DMS 273 (cell line): Measurements from ENCODE around the gene KPNA1.
"Not testable (repeated sequence)": the region's sequence is repeated elsewhere in the genome, so short reads cannot be mapped to it uniquely, and the experiment has no call there.

Experiments used
- DNase-seq: peaks from one replicate; lab custom pipeline; 2025; ENCODE audit not compliant: unreplicated experiment; lab: John Stamatoyannopoulos, UW

Gene KPNA1

GRCh38 chr3:122481390-122481789, 33.3 kb downstream of the KPNA1 start:
- DNase-seq: no peak

GRCh38 chr3:122476532-122476931, 38.2 kb downstream of the KPNA1 start:
- DNase-seq: peak; percentile 9

- DNase-seq: no peak
Measured at GRCh38 chr3:122475316-122475715, 39.4 kb downstream of the KPNA1 start.

DNA sequence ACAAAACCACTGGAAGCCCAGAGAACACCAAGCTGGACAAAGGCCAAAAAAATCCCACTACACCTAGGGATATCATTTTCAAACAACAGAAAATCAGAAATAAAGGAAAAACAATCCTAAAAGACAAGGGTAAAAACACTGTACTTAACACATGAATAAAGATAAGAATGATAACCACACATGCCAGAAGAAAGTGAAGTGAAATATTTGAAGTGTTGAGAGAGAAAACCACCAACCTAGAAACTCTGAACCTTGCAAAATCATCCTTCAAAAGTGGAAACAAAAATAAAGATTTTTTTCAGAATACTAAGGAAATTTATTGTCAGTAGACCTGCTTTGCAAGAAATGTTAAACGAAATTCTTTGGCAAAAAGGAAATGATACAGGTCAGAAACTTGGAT, 45.1 kb downstream of the KPNA1 start:
- DNase-seq: no peak

DNA sequence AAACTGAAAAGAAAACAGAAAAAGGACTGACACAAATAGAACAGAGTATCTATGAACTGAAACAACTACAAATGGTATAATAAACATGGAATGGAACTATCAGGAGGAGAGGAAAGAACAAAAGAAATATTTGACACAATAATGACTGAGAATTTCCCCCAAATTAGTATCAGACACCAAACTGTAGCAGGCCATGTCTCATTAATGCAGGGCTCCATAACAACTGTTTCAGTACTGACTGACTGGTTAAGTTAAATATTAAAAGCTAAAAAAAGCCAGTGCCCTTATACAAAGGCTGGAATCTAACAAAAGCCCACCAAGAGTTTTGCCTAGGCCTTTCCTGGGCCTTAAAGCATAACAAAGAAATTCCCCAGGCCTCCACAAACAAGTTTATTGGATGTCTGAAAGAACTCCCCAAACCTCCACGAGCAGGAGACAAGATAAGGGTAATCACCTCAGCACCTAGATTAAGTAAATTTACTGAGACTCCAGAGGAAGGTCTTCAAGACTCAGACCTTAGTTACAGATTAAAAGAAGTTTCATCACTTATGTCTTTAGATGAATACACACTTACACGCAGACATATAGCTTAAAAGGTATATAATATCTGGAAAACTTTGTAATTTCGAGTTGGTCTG, 45.7 kb downstream of the KPNA1 start:
- no peak for DNase-seq

DNA sequence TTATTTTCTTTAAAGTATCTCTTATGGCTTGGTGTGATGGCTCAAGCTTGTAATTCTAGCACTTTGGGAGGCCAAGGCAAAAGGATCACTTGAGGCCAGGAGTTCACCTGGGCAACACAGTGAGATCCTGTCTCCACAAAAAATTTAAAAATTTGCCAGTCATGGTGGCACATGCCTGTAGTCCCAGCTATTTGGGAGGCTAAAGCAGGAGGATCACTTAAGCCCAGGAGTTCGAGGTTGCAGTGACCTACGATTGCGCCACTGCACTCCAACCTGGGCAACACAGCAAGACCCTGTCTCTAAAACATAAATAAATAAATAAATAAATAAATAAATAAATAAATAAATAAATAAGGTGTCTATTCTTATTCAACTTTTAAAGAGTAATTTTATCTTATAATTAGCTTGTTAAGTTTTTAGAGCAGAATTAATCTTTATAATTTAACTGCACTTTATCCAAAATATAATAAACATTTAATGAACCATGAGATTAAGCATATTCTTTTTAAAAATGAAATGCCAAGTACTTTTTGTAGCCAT, 48.0 kb downstream of the KPNA1 start:
- no peak for DNase-seq

GRCh38 chr3:122464659-122465058, 50.1 kb downstream of the KPNA1 start:
- DNase-seq: no peak

DNA sequence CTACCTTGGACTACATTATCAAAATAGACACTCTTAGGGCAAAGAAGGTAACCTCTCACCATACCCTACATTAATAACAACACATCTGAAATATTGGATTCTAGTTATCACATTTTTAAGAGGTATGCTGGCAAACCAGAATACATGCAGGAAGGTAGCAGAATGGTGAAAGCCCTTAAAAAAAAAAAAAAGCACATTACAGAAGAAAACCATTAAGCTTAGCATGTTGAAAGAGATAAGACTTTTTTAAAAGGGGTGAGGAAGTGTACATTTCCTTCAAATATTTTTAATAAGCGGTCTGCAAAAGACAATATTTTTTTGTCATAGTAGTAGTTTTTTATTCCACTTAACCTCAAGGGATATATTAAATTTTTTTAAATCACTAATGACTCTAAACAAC, 52.3 kb downstream of the KPNA1 start:
- DNase-seq: no peak

DNA sequence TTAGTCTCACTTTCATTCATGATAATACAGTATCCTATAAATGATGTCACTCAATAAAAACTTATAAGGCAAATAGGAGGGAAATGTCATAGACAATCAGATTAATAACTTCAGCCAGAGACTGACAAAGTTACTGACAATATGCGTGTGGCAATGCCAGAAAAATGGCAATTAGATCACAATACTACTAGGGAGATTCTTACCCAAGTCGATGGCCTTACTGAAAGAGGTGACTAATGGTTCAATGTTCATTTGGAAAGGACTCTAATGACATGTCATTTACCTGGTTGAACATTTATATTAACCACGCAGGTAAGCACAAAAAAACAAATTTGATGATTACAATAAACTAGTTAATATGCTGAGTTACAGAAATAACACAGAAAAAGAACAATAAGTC, 52.9 kb downstream of the KPNA1 start:
- no peak for DNase-seq

DNA sequence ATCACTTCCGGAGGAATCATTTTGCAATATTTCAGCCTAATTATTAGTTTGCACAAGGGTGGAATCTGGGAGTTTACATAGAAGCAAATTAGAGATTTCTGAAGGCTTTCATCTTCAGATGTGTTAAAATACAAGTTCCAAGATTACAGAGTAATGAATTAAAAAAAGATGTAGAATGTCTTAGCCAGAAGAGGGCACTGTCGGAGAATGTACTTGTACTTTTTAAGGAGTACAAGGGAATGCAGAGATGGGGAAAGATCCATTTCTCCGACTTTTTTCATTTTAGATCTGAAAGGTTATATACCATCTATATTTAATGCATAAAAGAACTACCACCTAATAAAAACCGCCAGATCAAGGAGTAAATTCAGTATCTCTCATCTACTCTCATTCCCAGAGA, 55.7 kb downstream of the KPNA1 start:
- DNase-seq: peak; percentile 54

DNA sequence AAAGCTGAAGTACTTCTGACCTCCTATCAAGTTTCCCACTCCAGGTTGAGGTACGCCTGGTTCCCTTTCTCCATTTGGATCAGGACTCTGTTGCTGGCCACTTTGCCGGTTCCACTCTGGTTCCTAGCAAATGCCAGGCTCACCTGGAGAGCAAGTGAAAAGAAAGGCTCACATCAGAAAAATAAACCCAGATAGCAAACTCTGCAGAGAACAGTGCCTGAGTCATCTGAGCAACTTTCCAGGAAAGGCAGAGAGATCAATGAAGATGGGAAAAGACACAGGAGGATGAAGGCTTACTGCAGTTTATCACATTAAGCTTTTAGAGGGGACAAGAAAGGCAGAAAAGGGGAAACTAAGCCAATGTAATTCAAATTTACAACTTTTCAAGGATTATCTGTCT, 57.0 kb downstream of the KPNA1 start:
- no peak for DNase-seq

- no peak for DNase-seq
Measured at GRCh38 chr3:122456074-122456473, 58.7 kb downstream of the KPNA1 start.

DNA sequence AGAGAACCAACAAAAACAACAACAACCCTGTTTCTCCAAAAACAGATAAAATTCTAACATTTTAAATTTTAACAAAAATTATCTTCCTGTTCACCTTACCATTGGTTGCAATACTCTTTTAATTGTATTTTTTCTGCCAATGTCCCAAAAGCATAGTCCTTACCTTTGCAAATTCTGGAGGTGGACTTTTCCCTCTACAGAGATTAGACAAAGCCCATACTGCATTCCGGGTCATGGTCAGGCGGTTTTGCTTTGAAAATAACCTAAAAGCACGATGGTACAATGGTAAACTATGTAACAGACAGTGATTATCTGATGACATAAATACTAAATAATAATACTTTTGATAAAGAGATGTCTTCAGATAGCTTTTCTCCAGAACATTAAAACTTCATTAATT, 63.4 kb downstream of the KPNA1 start:
- no peak for DNase-seq

- DNase-seq: not testable (repeated sequence)
Measured at GRCh38 chr3:122448218-122448617, 66.5 kb downstream of the KPNA1 start.

DNA sequence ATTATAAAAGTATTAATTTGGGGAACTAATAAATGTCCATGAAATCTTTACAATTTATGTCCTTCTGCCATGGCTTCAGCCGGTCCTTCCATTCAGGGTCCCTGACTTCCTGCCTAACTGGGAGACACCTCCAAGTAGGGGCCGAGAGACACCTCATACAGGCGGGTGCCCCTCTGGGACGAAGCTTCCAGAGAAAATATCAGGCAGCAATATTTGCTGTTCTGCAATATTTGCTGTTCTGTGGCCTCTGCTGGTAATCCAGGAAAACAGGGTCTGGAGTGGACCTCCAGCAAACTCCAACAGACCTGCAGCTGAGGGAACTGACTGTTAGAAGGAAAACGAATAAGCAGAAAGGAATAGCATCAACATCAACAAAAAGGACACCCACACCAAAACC, 70.2 kb downstream of the KPNA1 start:
- not testable (repeated sequence) for DNase-seq

DNA sequence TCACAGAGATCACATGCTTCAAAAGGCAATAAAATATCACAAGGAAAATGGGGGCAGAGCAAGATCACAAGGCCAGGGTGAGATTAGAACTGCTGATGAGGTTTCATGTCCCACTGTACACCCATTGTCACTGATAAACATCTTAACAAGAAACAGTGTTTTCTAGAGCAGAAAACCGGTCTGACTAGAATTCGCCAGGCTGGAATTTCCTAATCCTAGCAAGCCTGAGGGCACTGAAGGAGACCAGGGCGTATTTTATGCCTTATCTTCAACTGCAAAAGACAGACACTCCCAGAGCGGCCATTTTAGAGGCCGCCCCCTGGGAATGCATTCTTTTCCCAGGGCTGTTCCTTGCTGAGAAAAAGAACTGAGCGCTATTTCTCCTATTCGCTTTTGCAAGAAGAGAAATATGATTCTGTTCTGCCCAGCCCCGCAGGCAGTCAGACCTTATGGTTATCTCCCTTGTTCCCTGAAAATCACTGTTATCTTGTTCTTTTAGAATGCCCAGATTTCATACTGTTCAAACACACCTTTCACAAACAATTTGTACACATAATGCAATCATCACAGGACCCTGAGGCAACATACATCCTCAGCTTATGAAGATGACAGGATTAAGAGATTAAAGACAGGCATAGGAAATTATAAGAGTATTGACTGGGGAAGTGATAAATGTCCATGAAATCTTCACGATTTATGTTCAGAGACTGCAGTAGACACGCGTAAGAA, 70.8 kb downstream of the KPNA1 start:
- DNase-seq: not testable (repeated sequence)

DNA sequence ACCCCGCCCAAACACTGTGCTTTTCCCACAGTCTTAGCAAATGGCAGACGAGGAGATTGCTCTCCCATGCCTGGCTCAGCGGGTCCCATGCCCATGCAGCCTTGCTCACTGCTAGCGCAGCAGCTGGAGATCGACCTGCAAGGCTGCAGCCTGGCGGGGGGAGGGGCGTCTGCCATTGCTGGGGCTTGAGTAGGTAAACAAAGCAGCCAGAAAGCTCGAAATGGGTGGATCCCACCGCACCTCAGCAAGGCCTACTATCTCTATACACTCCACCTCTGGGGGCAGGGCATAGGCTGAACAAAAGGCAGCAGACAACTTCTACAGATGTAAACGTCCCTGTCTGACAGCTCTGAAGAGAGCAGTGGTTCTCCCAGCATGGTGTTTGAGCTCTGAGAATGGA, 71.6 kb downstream of the KPNA1 start:
- DNase-seq: no peak

DNA sequence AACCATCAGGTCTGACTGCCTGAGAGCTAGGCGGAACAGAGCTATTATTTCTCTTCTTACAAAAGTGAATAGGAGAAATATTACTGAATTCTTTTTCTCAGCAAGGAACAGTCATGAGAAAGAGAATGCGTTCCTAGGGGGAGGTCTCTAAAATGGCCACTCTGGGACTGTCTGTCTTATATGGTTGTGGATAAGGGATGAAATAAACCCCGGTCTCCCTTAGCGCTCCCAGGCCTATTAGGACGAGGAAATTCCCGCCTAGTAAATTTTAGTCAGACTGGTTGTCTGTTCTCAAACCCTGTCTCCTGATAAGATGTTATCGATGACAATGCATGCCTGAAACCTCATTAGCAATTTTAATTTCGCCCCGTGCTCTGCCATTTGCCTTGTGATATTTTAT, 78.8 kb downstream of the KPNA1 start:
- no peak for DNase-seq

DNA sequence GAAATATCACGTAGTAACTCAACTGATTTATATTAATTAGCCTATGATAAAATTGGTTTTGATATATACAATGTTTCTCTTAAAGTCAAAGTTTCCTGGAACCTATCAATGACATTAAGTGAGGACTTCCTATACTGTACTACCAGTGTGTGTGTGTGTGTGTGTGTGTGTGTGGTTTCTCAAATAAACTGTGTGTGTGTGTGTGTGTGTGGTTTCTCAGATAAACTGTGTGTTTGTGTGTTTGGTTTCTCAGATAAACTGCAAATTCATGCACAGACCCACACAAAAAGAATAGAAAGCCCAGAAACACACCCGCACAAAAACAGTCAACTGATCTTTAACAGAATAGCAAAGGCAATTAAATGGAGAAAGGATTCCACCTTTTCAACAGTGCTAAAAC, 84.4 kb downstream of the KPNA1 start:
- no peak for DNase-seq

- DNase-seq: no peak
Measured at GRCh38 chr3:122427857-122428471, 86.8 kb downstream of the KPNA1 start.

- DNase-seq: no peak
Measured at GRCh38 chr3:122421836-122422235, 92.9 kb downstream of the KPNA1 start.

- no peak for DNase-seq
Measured at GRCh38 chr3:122421101-122421500, 93.6 kb downstream of the KPNA1 start.
